Psoas muscle (tissue), 8 donors: ENCODE data around the gene TRAF3. TPM values are rescaled to one million over a fixed set of nuclear protein-coding genes. Genes with fewer than 3 reads are reported as not detected.
A peak's percentile ranks its signal among the peaks of the same experiment; 100 is the strongest.

ENCODE experiments used
- ATAC-seq, 4 donors: fragments of 200-7000 bp; cut with Tn5 transposase; one replicate each; pipeline ENCODE4 v1.9.1; 2020; ENCODE audit warnings: moderate library complexity in 3 of 4, mild to moderate bottlenecking in 2 of 4
- DNase-seq, 2 donors: peaks; one replicate each; pipeline ENCODE4 v3.0.0-alpha.2; 2020
- H3K27ac ChIP-seq: fragments of 200-600 bp; one replicate; pipeline ENCODE4 v1.8.0; 2022
- H3K27me3 ChIP-seq, 3 donors: fragments of 200-600 bp in 1 of 3; one replicate each; pipeline versions ENCODE4 v1.6.1 to v1.8.0; 2013 to 2022; ENCODE audit warnings: low read length in 2 of 3, mild to moderate bottlenecking in 2 of 3, moderate library complexity in 1 of 3; ENCODE audit not compliant: insufficient read depth in 3 of 3
- H3K36me3 ChIP-seq, 2 donors: fragments of 200-600 bp in 1 of 2; one replicate each; pipeline versions ENCODE4 v1.6.1 to v1.8.0; 2013 to 2022; ENCODE audit warnings: low read depth in 1 of 2, mild to moderate bottlenecking in 1 of 2, moderate library complexity in 1 of 2; ENCODE audit not compliant: insufficient read depth in 1 of 2
- H3K4me1 ChIP-seq: fragments of 200-600 bp; one replicate; pipeline ENCODE4 v1.8.0; 2022
- H3K4me3 ChIP-seq: fragments of 200-600 bp; one replicate; pipeline ENCODE4 v1.8.0; 2022; ENCODE audit warnings: mild to moderate bottlenecking
- H3K9me3 ChIP-seq: fragments of 200-600 bp; one replicate; pipeline ENCODE4 v1.8.0; 2022
- WGBS, 3 donors: extraction: QIAGEN DNeasy Blood & Tissue Kit; methylation state at CpG; one replicate each; pipeline versions ENCODE4 v1.1.6 to v1.1.7; 2013; 5-methylcytosine and 5-hydroxymethylcytosine counted together
- intact Hi-C, 2 donors: fragments of 100-400 bp; cut with DNase I; formaldehyde crosslinking; loops; one replicate each; pipeline versions ENCODE4 v1.11.0 to v1.14.2; 2022
- polyA plus RNA-seq, 3 donors: library from polyadenylated mRNA; stranded (reverse); fragments of 200-250 nt; gene quantifications; one replicate each; pipeline ENCODE4 v1.2.3, GENCODE V29; 2013
- total RNA-seq, 4 donors: library from RNA; stranded (reverse); fragmentation: NEBNext Ultra II Directional in 2 of 4; extraction: Animal tissue kit (Norgen Biotek cat#: 25700) in 2 of 4; gene quantifications; one replicate each; pipeline versions ENCODE4 v1.2.1 to v1.2.4, GENCODE V29; 2021 to 2023
- TF ChIP-seq, protein P1 (sequence below): fragments of 200-600 bp; IDR thresholded peaks from one replicate; pipeline ENCODE4 v1.8.0; 2022; ENCODE audit warnings: antibody characterized with exemption
- donor health status: healthy with polysubstance abuse.
- donor health status: DM: no; HTN: no; CAD: no; lungs with moderate emphysema.
- donor health status: Bipolar disorder and iron deficiency.
- donor health status: healthy.
- donor health status: DM: yes; HTN: yes; CAD: no.
- donor health status: DM: no; HTN: no; CAD: no.
- donor health status: DM: no; HTN: no; CAD: no.
- donor health status: DM: yes; HTN: yes; CAD: no.

The TRAF3 gene
- total and polyA plus RNA-seq, 7 donors, result 3.3 to 16.3 (median 8.1) TPM

DNA sequence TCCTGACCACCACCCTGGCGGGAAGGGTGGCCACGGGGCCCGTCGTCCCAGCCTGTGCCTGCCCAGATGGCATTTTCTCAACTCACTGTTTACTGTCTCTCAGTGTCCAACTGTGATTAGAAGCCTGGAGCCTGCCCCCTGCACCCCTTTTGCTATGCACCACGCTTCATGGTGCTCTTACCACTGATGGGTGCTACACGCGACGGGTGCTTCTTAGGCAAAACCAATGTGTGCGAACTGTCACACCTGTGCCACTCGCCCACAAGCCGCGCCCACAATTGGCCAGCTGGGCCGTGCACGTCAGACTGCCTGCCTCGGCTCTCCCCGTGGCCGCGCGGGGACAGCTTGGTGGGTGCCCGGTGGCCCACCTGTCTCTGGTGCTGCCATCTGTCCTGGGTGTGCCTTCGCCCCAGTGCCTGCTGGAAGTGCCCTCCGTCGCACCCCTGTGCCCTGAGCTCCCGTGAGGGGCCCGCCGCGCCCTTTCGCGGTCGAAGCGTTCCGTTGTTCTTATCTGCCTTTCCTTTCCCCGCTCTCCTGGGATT lies 130.1 kb downstream of the TRAF3 start:
- intact Hi-C loops, result no loop called here
- Histone ChIP-seq H3K4me3 (no peak overlapping the region), H3K27me3 (no peaks in the 10 kb centered on the region), H3K36me3 (peaks cover 0 to 37% of the 10 kb centered on the region in 2 donors), H3K9me3 (no peaks in the 10 kb centered on the region), H3K27ac (no peak overlapping the region), H3K4me1 (no peaks in the 10 kb centered on the region)
- TF ChIP-seq, protein P1, sequence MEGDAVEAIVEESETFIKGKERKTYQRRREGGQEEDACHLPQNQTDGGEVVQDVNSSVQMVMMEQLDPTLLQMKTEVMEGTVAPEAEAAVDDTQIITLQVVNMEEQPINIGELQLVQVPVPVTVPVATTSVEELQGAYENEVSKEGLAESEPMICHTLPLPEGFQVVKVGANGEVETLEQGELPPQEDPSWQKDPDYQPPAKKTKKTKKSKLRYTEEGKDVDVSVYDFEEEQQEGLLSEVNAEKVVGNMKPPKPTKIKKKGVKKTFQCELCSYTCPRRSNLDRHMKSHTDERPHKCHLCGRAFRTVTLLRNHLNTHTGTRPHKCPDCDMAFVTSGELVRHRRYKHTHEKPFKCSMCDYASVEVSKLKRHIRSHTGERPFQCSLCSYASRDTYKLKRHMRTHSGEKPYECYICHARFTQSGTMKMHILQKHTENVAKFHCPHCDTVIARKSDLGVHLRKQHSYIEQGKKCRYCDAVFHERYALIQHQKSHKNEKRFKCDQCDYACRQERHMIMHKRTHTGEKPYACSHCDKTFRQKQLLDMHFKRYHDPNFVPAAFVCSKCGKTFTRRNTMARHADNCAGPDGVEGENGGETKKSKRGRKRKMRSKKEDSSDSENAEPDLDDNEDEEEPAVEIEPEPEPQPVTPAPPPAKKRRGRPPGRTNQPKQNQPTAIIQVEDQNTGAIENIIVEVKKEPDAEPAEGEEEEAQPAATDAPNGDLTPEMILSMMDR, result no peak
- no peak for ATAC-seq
- 96% methylated on average over 32 to 33 of the region's 33 CpGs for WGBS, 3 donors
- DNase-seq, result peak in 1 of 2 donors; percentile 39

DNA sequence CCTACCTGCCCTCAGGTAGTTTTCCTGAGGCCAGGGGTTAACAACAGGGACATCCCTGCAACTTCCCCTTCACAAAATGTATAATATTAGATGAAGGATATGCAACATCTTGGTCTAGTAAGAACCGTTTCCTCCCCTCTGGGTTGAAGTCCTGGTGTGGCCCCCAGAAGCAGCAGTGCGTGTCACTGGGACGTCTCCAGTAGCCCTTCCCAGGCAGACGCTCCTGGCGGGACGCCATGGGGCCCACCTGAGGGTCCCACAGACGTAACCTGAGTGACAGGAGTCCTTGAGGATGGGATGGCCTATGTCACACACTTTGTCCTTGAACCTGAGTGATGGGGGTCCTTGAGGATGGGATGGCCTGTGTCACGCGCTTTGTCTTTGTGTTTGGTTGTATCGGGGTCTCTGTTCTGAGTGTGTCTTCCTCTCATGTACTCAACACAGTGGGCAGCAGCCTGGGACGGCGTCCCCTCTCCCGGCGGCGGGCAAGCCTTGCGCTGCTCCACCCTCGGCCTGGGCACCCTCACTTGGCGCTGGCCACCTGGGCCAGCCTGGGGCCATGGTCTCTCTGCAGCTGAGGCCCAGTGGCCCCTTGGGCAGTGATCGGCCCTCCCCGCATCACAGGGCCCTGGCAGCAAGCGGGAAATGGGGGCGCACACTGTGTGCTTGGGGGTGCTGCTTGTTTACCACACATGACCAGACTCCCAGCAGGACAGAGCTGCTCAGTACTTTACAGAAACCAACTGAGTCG lies 130.9 kb downstream of the TRAF3 start:
- peak in 1 of 2 donors; percentile 46 for DNase-seq
- no peaks in the 10 kb centered on the region for H3K9me3 ChIP-seq
- no peak for ATAC-seq
- TF ChIP-seq, protein P1, result no peak
- intact Hi-C loops, result no loop called here
- WGBS, 3 donors, result 93 to 94% (median 94%) methylated on average over 23 of the region's 23 CpGs
- no peak overlapping the region for H3K27ac ChIP-seq
- no peaks in the 10 kb centered on the region for H3K27me3 ChIP-seq
- no peak overlapping the region for H3K4me3 ChIP-seq
- no peaks in the 10 kb centered on the region for H3K4me1 ChIP-seq
- H3K36me3 ChIP-seq, result peaks cover 0 to 34% of the 10 kb centered on the region in 2 donors

DNA sequence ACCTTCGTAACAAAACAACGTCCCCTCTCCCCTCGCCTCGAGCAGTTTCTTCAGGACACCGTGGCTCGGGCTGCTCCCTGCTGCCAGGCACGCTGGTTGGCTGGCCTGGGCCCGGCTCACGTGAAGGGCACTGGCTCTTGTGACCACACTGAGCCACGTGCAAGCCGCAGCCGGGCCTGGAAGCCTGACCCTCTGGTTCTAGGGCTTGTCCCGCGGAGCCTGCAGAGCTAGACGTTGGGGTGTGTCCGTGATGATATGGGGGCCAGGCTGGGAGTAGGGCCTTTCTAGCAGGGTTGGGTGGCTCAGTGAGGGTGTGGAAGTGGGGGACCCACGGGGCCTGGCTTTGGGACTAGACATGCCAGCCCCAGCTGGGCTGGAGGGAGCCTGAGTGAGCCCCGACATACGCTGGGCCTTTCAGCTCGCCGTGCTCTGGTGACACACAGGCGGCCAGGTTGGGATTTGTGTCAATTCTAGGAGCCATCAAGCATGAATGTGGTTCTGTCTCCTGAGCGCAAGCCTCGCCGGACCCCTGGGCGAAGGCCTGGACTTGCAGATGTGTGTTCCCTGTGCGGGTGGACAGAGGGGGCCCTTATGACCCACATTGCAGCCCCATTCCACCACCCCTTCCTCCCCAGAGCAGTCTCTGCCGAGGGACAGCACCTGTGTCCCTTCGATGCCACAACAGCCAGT lies 131.7 kb downstream of the TRAF3 start:
- Histone ChIP-seq H3K4me1 (no peaks in the 10 kb centered on the region), H3K36me3 (peaks cover 0 to 26% of the 10 kb centered on the region in 2 donors), H3K4me3 (no peak overlapping the region), H3K9me3 (no peaks in the 10 kb centered on the region), H3K27me3 (no peaks in the 10 kb centered on the region), H3K27ac (no peak overlapping the region)
- intact Hi-C loops, result no loop called here
- DNase-seq, result peak in 1 of 2 donors; percentile 33
- TF ChIP-seq, protein P1, result no peak
- 94 to 95% (median 94%) methylated on average over 29 of the region's 29 CpGs for WGBS, 3 donors
- no peak for ATAC-seq

DNA sequence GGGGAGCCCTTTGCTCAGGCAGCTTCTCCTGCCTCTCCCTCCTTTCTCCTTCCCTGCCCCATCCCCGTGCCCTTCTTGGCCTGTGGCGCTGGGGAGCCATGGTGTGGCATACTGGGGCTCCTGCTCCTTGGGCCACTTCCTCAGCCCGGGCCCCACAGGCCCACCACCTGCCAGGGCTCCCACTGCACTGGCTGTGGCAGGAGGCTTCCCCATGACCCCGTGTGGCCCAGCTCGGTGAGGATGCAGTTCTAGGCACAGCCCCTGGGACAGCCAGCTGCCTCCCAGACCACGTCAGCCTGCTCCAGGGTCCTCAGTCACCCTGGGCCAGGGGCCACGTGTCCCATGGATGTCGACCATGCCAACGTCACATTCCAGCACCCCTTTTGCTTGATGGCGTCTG lies 132.2 kb downstream of the TRAF3 start:
- no peaks in the 10 kb centered on the region for H3K4me1 ChIP-seq
- H3K27ac ChIP-seq, result no peak overlapping the region
- no peaks in the 10 kb centered on the region for H3K27me3 ChIP-seq
- 80 to 86% (median 81%) methylated on average over 10 of the region's 10 CpGs for WGBS, 3 donors
- peaks cover 0 to 22% of the 10 kb centered on the region in 2 donors for H3K36me3 ChIP-seq
- H3K9me3 ChIP-seq, result no peaks in the 10 kb centered on the region
- TF ChIP-seq, protein P1, result no peak
- ATAC-seq (no peak), DNase-seq (peak in 1 of 2 donors; percentile 46)
- no peak overlapping the region for H3K4me3 ChIP-seq
- intact Hi-C loops, result no loop called here
